DOHH2 (cell line): ENCODE data around the gene C17orf100.

Experiments
- H3F3A ChIP-seq: fragments of 200-600 bp; sonication (generic), shearing (Covaris generic); 2 replicates; pipeline ENCODE4 v1.6.0; 2016; ENCODE audit warnings: antibody characterized with exemption, mild to moderate bottlenecking; ENCODE audit not compliant: control insufficient read depth, insufficient read depth
- H3K27ac ChIP-seq: fragments of 200-600 bp; sonication (generic); 2 replicates; pipeline ENCODE4 v1.5.1; 2014; ENCODE audit warnings: low read depth, mild to moderate bottlenecking, low read length, moderate library complexity
- H3K27me3 ChIP-seq: fragments of 200-600 bp; sonication (generic); 2 replicates; pipeline ENCODE4 v1.6.1; 2014; ENCODE audit warnings: mild to moderate bottlenecking, low read length, mixed read lengths; ENCODE audit not compliant: control insufficient read depth
- H3K36me3 ChIP-seq: fragments of 200-600 bp; sonication (generic); 2 replicates; pipeline ENCODE4 v1.6.1; 2014; ENCODE audit warnings: mild to moderate bottlenecking, low read length, moderate library complexity, mixed read lengths; ENCODE audit not compliant: control insufficient read depth
- H3K4me1 ChIP-seq: fragments of 200-600 bp; sonication (generic); 2 replicates; pipeline ENCODE4 v1.6.1; 2014; ENCODE audit warnings: mild to moderate bottlenecking, low read length, mixed read lengths; ENCODE audit not compliant: control insufficient read depth
- H3K4me2 ChIP-seq: fragments of 200-600 bp; sonication (generic); 2 replicates; pipeline ENCODE4 v1.6.0; 2014; ENCODE audit warnings: mild to moderate bottlenecking, low read length, moderate library complexity
- H3K4me3 ChIP-seq: fragments of 200-600 bp; sonication (generic); 2 replicates; pipeline ENCODE4 v1.5.1; 2014; ENCODE audit warnings: mild to moderate bottlenecking, low read length, mixed read lengths
- H3K79me2 ChIP-seq: fragments of 200-600 bp; sonication (generic); 2 replicates; pipeline ENCODE4 v1.6.1; 2014; ENCODE audit warnings: mild to moderate bottlenecking, low read length, mixed read lengths; ENCODE audit not compliant: control insufficient read depth
- H3K9me2 ChIP-seq: fragments of 200-600 bp; sonication (generic); replicated peaks from 2 replicates; pipeline ENCODE4 v1.6.1; 2014; ENCODE audit warnings: mild to moderate bottlenecking, low read length, mixed read lengths; ENCODE audit not compliant: control insufficient read depth
- H3K9me3 ChIP-seq: fragments of 200-600 bp; sonication (generic); 2 replicates; pipeline ENCODE4 v1.6.1; 2014; ENCODE audit warnings: antibody characterized with exemption, low read length, mixed read lengths; ENCODE audit not compliant: control insufficient read depth, insufficient read depth
- H4K20me1 ChIP-seq: fragments of 200-600 bp; sonication (generic); 2 replicates; pipeline ENCODE4 v1.6.0; 2014; ENCODE audit warnings: low read depth, mild to moderate bottlenecking, antibody characterized with exemption, low read length, moderate library complexity; ENCODE audit not compliant: control insufficient read depth, insufficient read depth
- EZH2phosphoT487 ChIP-seq: fragments of 200-600 bp; sonication (generic); IDR thresholded peaks from 2 replicates; pipeline ENCODE4 v1.6.1; 2017; ENCODE audit warnings: borderline replicate concordance, mild to moderate bottlenecking, antibody characterized with exemption, low read length, moderate library complexity, mixed read lengths
- TF ChIP-seq, protein P1 (sequence below): fragments of 200-600 bp; sonication (generic); IDR thresholded peaks from one replicate; pipeline ENCODE4 v1.5.1; 2014; ENCODE audit warnings: antibody characterized with exemption, mild to moderate bottlenecking, low read depth, low read length; ENCODE audit not compliant: poor library complexity, severe bottlenecking

Gene C17orf100

DNA sequence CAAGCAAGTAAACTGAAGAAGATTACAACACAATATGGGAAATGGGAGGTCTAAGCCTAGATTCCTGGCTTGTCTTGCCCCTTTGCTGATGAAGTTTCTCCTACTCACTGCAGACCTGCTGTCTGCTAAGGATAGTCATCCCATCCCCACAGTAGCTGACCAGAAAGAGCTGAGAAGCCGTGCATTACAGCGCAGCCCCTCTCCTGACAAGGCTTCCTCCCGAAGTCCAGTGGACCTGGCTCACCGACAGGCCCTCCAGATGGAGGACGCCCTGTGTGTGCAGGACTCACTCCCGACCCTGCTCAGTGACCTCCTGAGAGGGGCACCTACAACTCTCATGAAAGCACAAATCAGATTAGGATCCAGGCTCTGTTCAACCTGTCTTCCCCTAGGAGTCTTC is 46.4 kb upstream of the C17orf100 start:
- Histone ChIP-seq H3K9me2 (no peaks in the 10 kb centered on the region), H4K20me1 (no peaks in the 10 kb centered on the region; the same call in 1 of the 2 replicates), H3K4me2 (no peak overlapping the region), H3K9me3 (no peaks in the 10 kb centered on the region), H3K27ac (no peak overlapping the region), H3K4me3 (no peak overlapping the region), H3K79me2 (no peaks in the 10 kb centered on the region), H3F3A (no peaks in the 10 kb centered on the region), H3K4me1 (peaks cover 1% of the 10 kb centered on the region), H3K27me3 (no peaks in the 10 kb centered on the region), H3K36me3 (peaks cover 67% of the 10 kb centered on the region)
- no peak for TF ChIP-seq EZH2phosphoT487
- TF ChIP-seq, protein P1, sequence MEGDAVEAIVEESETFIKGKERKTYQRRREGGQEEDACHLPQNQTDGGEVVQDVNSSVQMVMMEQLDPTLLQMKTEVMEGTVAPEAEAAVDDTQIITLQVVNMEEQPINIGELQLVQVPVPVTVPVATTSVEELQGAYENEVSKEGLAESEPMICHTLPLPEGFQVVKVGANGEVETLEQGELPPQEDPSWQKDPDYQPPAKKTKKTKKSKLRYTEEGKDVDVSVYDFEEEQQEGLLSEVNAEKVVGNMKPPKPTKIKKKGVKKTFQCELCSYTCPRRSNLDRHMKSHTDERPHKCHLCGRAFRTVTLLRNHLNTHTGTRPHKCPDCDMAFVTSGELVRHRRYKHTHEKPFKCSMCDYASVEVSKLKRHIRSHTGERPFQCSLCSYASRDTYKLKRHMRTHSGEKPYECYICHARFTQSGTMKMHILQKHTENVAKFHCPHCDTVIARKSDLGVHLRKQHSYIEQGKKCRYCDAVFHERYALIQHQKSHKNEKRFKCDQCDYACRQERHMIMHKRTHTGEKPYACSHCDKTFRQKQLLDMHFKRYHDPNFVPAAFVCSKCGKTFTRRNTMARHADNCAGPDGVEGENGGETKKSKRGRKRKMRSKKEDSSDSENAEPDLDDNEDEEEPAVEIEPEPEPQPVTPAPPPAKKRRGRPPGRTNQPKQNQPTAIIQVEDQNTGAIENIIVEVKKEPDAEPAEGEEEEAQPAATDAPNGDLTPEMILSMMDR: no peak

GRCh38 chr17:6608321-6608720 is 43.2 kb upstream of the C17orf100 start:
- no peaks in the 10 kb centered on the region for H3K9me3 ChIP-seq
- peaks cover 54% of the 10 kb centered on the region for H3K36me3 ChIP-seq
- H3K79me2 ChIP-seq: no peaks in the 10 kb centered on the region
- TF ChIP-seq, protein P1: no peak
- no peak for TF ChIP-seq EZH2phosphoT487
- H3K9me2 ChIP-seq: no peaks in the 10 kb centered on the region
- H3K4me1 ChIP-seq: no peaks in the 10 kb centered on the region
- no peak overlapping the region for H3K27ac ChIP-seq
- H3K4me2 ChIP-seq: no peak overlapping the region
- H3K27me3 ChIP-seq: no peaks in the 10 kb centered on the region
- peaks cover under 1% of the 10 kb centered on the region; the same call in 1 of the 2 replicates for H4K20me1 ChIP-seq
- no peaks in the 10 kb centered on the region for H3F3A ChIP-seq
- H3K4me3 ChIP-seq: no peak overlapping the region

DNA sequence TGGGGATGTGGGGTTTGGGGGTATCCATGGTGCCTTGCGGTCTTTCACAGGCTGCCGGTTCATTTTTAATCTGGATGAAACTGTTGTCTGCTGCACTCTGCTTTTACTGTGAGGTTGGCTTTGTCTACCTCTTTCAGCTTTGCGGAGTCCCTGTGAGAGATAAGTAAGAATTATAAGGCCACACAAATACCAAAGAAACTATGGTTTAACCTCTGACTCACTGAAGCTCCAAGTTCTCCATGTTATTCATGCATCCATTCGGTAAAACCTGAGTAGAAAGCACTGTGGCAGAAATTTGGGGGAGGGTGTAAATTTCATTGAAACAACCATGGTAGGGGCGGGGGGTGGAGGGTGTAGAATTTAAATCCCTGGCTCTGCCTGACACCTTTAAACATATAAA is 41.6 kb upstream of the C17orf100 start:
- Histone ChIP-seq H3K4me2 (no peak overlapping the region), H3K9me2 (no peaks in the 10 kb centered on the region), H3K79me2 (no peaks in the 10 kb centered on the region), H3K4me3 (no peak overlapping the region), H4K20me1 (peaks cover 3% of the 10 kb centered on the region; the same call in 1 of the 2 replicates), H3F3A (no peaks in the 10 kb centered on the region), H3K4me1 (no peaks in the 10 kb centered on the region), H3K36me3 (peaks cover 56% of the 10 kb centered on the region), H3K27me3 (no peaks in the 10 kb centered on the region), H3K27ac (no peak overlapping the region), H3K9me3 (no peaks in the 10 kb centered on the region)
- TF ChIP-seq, protein P1: no peak
- no peak for TF ChIP-seq EZH2phosphoT487
